ENCODE measurements around the gene COX14. TPM values are rescaled to one million over a fixed set of nuclear protein-coding genes. Genes with fewer than 3 reads are reported as not detected.
A peak's percentile ranks its signal among the peaks of the same experiment; 100 is the strongest.
"Not testable (repeated sequence)": the region's sequence is repeated elsewhere in the genome, so short reads cannot be mapped to it uniquely, and the experiment has no call there.

COX14 gene
- total RNA-seq, 2 donors from 2014 or later = 39.9 to 51.2 TPM

DNA sequence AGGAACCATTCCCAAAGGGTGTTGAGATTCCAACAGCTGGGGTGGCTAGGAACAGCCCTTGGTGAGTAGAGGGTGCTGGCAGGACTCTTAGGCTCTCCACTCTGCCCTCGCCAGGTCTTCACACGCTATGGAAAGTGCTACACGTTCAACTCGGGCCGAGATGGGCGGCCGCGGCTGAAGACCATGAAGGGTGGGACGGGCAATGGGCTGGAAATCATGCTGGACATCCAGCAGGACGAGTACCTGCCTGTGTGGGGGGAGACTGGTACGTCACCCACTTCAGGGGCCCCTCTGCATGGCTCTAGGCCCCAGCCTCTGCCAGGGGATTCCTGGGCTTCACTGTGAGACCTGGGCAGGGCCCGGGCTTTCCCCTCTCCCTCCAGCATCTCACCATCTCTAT is 34.9 kb upstream of the COX14 start:
- DNase-seq (ENCODE audit: low spot score) (no peak), ATAC-seq (no peak)
- Mint-ChIP-seq H3K27ac (no peak overlapping the region), H3K36me3 (no peaks in the 10 kb centered on the region), H3K4me1 (ENCODE audit: low read depth in 2 of 2) (peaks cover 0 to 2% of the 10 kb centered on the region in 2 donors), H3K9me3 (no peaks in the 10 kb centered on the region), H3K4me3 (no peak overlapping the region), H3K27me3 (peaks cover 0 to 5% of the 10 kb centered on the region in 2 donors)

- H3K4me3 Mint-ChIP-seq = no peak overlapping the region
- peaks cover under 1 to 2% of the 10 kb centered on the region in 2 donors for H3K4me1 Mint-ChIP-seq (ENCODE audit: low read depth in 2 of 2)
- H3K27ac Mint-ChIP-seq = no peak overlapping the region
- ATAC-seq = no peak
- H3K36me3 Mint-ChIP-seq = no peaks in the 10 kb centered on the region
- H3K9me3 Mint-ChIP-seq = no peaks in the 10 kb centered on the region
- DNase-seq (ENCODE audit: low spot score) = no peak
- peaks cover 0 to 5% of the 10 kb centered on the region in 2 donors for H3K27me3 Mint-ChIP-seq
Measured at GRCh38 chr12:50078281-50078680, 33.8 kb upstream of the COX14 start.

DNA sequence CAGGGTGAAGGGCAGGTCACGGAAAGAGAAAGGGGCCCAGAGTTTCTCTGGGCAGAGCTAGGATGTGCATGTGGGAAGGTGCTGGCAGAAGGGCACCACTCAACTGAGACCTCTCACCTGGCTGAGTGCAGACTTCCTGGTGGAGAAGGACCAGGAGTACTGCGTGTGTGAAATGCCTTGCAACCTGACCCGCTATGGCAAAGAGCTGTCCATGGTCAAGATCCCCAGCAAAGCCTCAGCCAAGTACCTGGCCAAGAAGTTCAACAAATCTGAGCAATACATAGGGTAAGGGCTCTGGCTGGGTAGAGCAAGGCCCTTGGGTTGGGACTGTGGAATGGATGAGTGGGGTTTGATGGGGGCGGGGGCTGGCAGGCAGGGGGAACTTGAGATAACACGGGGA is 32.3 kb upstream of the COX14 start:
- no peak for DNase-seq (ENCODE audit: low spot score)
- Mint-ChIP-seq H3K9me3 (no peaks in the 10 kb centered on the region), H3K36me3 (no peaks in the 10 kb centered on the region), H3K4me3 (no peak overlapping the region), H3K27ac (no peak overlapping the region), H3K27me3 (peaks cover 0 to 5% of the 10 kb centered on the region in 2 donors), H3K4me1 (ENCODE audit: low read depth in 2 of 2) (peaks cover 8 to 9% of the 10 kb centered on the region in 2 donors)
- ATAC-seq = no peak

DNA sequence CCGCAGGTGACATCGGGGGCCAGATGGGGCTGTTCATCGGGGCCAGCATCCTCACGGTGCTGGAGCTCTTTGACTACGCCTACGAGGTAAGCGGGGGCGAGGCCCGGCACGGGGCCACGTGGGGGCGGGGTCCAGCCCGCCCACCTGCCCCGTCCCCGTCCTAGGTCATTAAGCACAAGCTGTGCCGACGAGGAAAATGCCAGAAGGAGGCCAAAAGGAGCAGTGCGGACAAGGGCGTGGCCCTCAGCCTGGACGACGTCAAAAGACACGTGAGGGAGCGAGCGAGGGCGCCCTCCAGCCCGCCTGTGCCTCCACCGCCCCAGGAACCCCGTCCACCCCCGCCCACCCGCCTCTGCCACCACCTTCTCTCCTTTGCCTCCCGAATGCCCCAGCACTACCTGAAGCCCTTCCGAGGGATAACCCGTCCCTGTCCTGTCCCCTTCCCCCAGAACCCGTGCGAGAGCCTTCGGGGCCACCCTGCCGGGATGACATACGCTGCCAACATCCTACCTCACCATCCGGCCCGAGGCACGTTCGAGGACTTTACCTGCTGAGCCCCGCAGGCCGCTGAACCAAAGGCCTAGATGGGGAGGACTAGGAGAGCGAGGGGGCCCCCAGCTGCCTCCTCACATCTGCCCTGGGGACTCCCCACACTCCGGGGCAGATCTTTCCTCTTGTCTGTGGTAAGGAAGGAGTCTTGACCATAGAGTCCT is 30.8 kb upstream of the COX14 start:
- H3K4me3 Mint-ChIP-seq = no peak overlapping the region
- H3K36me3 Mint-ChIP-seq = no peaks in the 10 kb centered on the region
- peaks cover 0 to 5% of the 10 kb centered on the region in 2 donors for H3K27me3 Mint-ChIP-seq
- peaks cover 10 to 16% of the 10 kb centered on the region in 2 donors for H3K4me1 Mint-ChIP-seq (ENCODE audit: low read depth in 2 of 2)
- no peak for ATAC-seq
- no peaks in the 10 kb centered on the region for H3K9me3 Mint-ChIP-seq
- DNase-seq (ENCODE audit: low spot score) = no peak
- H3K27ac Mint-ChIP-seq = no peak overlapping the region

GRCh38 chr12:50082644-50083043 is 29.4 kb upstream of the COX14 start:
- H3K27ac Mint-ChIP-seq = peak overlapping the region in 1 of 2 donors; percentile 4
- DNase-seq (ENCODE audit: low spot score) (no peak), ATAC-seq (no peak)
- H3K4me3 Mint-ChIP-seq = no peak overlapping the region
- H3K36me3 Mint-ChIP-seq = peaks cover 4% of the 10 kb centered on the region
- H3K9me3 Mint-ChIP-seq = no peaks in the 10 kb centered on the region
- H3K4me1 Mint-ChIP-seq (ENCODE audit: low read depth in 2 of 2) = peaks cover 19 to 24% of the 10 kb centered on the region in 2 donors
- peaks cover 0 to 5% of the 10 kb centered on the region in 2 donors for H3K27me3 Mint-ChIP-seq

- no peak for DNase-seq (ENCODE audit: low spot score)
- H3K4me3 Mint-ChIP-seq = peak overlapping the region; percentile 81
- H3K36me3 Mint-ChIP-seq = peaks cover 4% of the 10 kb centered on the region
- no peaks in the 10 kb centered on the region for H3K9me3 Mint-ChIP-seq
- H3K27me3 Mint-ChIP-seq = peaks cover 0 to 5% of the 10 kb centered on the region in 2 donors
- peak overlapping the region; percentile 83 to 84 for H3K27ac Mint-ChIP-seq
- ATAC-seq = no peak
- peaks cover 26 to 30% of the 10 kb centered on the region in 2 donors for H3K4me1 Mint-ChIP-seq (ENCODE audit: low read depth in 2 of 2)
Measured at GRCh38 chr12:50083301-50083700, 28.7 kb upstream of the COX14 start.

DNA sequence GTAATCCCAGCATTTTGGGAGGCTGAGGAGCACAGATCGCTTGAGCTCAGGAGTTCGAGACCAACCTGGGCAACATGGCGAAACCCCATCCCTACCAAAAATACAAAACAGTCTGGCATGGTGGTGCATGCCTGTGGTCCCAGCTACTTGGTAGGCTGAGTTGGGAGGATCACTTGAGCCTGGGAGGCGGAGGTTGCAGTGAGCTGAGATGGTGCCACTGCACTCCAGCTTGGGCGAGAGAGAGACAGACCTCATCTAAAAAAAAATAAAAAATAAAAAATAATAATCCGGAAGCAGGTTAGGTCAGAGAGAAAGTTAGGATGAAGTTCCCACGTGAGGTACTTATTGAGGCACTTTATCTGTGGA is 27.6 kb upstream of the COX14 start:
- H3K4me1 Mint-ChIP-seq (ENCODE audit: low read depth in 2 of 2) = peaks cover 29 to 37% of the 10 kb centered on the region in 2 donors
- H3K4me3 Mint-ChIP-seq = peak overlapping the region; percentile 95
- ATAC-seq; H3K36me3 Mint-ChIP-seq; DNase-seq (ENCODE audit: low spot score); H3K27me3 Mint-ChIP-seq; H3K9me3 Mint-ChIP-seq: not testable (repeated sequence)
- peak overlapping the region; percentile 93 to 95 for H3K27ac Mint-ChIP-seq

DNA sequence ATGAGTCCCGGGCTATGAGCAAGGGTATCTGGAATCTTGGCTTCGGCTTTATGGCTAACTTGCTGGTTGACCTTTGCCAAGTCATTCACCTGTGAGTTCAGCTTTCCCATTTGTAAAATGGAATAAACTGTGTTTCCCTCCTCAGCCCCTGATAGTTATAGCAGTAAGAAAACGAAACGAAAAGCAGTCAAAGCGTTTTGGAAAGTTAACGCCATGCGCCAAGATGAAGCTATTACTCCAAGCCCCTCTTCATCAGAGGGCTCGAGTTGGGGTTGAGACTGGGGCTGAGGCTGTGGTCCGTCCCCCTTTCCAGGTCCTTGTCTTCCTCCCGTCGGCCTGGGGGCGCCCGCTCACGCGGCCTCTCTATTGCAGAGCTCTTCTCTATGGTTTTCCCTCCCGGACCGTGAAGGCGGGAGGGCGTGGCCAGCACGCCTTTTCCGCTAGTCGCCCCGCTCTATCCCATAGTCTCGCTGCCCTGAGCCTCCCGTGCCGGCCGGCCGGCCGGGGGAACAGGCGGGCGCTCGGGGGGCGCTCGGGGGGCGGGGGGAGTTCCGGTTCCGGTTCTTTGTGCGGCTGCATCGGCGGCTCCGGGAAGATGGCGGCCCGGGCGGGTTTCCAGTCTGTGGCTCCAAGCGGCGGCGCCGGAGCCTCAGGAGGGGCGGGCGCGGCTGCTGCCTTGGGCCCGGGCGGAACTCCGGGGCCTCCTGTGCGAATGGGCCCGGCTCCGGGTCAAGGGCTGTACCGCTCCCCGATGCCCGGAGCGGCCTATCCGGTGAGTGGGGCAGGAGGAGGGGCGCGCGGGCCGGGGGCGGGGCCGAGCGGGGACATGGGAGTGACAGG is 27.0 kb upstream of the COX14 start, which contains the start of gene SMARCD1:
Gene SMARCD1 (plus strand): TSS at position 568 of the 840 bp plus-strand sequence. CDS start 28 bp downstream, at position 596.
- peaks cover 4% of the 10 kb centered on the region for H3K36me3 Mint-ChIP-seq
- H3K4me3 Mint-ChIP-seq = peak within 1 kb of the TSS; percentile 95
- peaks cover 29 to 37% of the 10 kb centered on the region in 2 donors for H3K4me1 Mint-ChIP-seq (ENCODE audit: low read depth in 2 of 2)
- H3K27me3 Mint-ChIP-seq = no peaks in the 10 kb centered on the region
- H3K27ac Mint-ChIP-seq = peak within 1 kb of the TSS; percentile 93 to 95
- no peaks in the 10 kb centered on the region for H3K9me3 Mint-ChIP-seq
- DNase-seq (ENCODE audit: low spot score) = peak; percentile 91
- peak; percentile 95 to 96 for ATAC-seq

DNA sequence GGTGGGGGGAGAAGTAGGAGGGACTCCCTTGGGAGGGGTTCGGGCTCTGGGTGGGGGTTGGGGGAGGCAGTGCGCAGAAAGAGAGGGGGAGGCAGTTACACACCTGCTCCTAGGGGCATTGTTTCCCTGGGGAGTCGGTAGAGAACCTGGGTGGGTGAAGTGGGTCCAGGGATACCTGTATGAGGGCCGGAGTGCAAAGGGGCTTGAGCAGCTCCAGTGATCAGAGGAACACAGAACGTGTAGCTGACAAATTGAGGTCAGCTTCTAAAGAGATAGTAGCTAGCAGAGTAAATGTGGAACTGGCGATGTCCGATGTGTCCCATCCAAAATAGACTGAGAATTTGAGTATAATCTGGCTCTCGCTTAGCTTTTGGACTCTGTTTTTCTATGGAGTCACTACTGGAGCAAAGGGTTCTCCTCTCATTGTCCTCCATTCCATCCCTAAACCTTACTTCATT is 26.4 kb upstream of the COX14 start:
- Mint-ChIP-seq H3K4me3 (peak overlapping the region; percentile 95), H3K4me1 (ENCODE audit: low read depth in 2 of 2) (peaks cover 29 to 37% of the 10 kb centered on the region in 2 donors), H3K27ac (peak overlapping the region; percentile 93 to 95), H3K27me3 (no peaks in the 10 kb centered on the region), H3K9me3 (no peaks in the 10 kb centered on the region), H3K36me3 (peaks cover 4% of the 10 kb centered on the region)
- ATAC-seq (no peak), DNase-seq (ENCODE audit: low spot score) (no peak)

DNA sequence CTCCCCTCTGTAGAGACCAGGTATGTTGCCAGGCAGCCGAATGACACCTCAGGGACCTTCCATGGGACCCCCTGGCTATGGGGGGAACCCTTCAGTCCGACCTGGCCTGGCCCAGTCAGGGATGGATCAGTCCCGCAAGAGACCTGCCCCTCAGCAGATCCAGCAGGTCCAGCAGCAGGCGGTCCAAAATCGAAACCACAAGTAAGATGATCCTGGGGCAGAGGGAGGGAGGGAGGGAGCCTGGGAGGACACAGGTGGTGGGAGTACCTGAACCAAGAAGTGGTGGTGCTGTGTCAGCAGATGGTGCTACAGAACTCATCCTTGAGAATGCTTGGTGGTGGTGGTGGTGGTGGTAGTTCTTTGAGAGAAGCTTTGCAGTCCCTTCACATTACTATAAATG is 25.9 kb upstream of the COX14 start:
- Mint-ChIP-seq H3K27me3 (no peaks in the 10 kb centered on the region), H3K9me3 (no peaks in the 10 kb centered on the region), H3K4me1 (ENCODE audit: low read depth in 2 of 2) (peaks cover 29 to 37% of the 10 kb centered on the region in 2 donors), H3K36me3 (peaks cover 4% of the 10 kb centered on the region), H3K4me3 (peak overlapping the region; percentile 95), H3K27ac (peak overlapping the region; percentile 93 to 95)
- DNase-seq (ENCODE audit: low spot score) (no peak), ATAC-seq (no peak)

- peaks cover 29 to 37% of the 10 kb centered on the region in 2 donors for H3K4me1 Mint-ChIP-seq (ENCODE audit: low read depth in 2 of 2)
- H3K4me3 Mint-ChIP-seq = peak overlapping the region; percentile 10
- peak overlapping the region; percentile 93 to 95 for H3K27ac Mint-ChIP-seq
- peaks cover 4% of the 10 kb centered on the region for H3K36me3 Mint-ChIP-seq
- H3K9me3 Mint-ChIP-seq = no peaks in the 10 kb centered on the region
- ATAC-seq (no peak), DNase-seq (ENCODE audit: low spot score) (no peak)
- no peaks in the 10 kb centered on the region for H3K27me3 Mint-ChIP-seq
Measured at GRCh38 chr12:50087151-50087550, 24.9 kb upstream of the COX14 start.

GRCh38 chr12:50087995-50088394 is 24.0 kb upstream of the COX14 start:
- H3K9me3 Mint-ChIP-seq = no peaks in the 10 kb centered on the region
- peaks cover 29 to 37% of the 10 kb centered on the region in 2 donors for H3K4me1 Mint-ChIP-seq (ENCODE audit: low read depth in 2 of 2)
- H3K4me3 Mint-ChIP-seq = peak overlapping the region; percentile 47
- DNase-seq (ENCODE audit: low spot score) (no peak), ATAC-seq (no peak)
- H3K36me3 Mint-ChIP-seq = peaks cover 4% of the 10 kb centered on the region
- H3K27me3 Mint-ChIP-seq = no peaks in the 10 kb centered on the region
- peak overlapping the region; percentile 60 to 95 for H3K27ac Mint-ChIP-seq

DNA sequence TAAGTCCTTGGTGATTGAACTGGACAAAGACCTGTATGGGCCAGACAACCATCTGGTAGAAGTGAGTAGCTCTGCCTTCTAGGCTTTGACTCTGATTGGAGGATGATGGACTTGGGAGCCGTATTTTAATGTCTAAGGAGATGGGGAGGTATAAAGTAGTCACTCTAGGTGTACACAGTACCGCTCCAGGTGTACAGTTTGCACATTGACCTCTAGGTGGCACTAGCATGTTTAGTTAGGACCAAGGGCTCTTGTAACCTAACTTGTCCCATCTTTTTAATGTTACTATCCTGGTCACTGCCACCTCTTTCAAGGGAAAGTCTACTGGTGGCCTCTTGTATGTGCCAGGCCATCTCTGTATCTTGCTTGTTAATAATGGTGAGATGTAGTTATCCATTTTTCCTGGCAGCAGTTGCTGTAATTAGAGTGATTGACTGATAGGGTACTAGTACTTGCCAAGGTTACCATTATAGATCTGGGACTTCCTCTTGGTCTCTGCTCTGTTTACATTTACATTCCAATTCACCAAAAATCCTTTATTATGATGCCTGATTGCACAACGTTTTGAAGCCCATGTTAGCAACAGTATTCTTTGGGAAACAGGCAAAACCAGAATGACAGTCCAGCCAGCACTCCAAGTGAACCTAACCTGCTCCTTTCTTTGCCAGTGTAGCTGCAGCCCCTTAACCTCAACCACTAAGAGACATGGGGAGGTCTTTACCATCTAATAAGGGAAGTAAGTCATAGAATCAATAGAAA is 23.3 kb upstream of the COX14 start:
- peak overlapping the region; percentile 60 to 95 for H3K27ac Mint-ChIP-seq
- H3K36me3 Mint-ChIP-seq = peaks cover 4% of the 10 kb centered on the region
- no peak for DNase-seq (ENCODE audit: low spot score)

More for the DNA sequence above, 23.3 kb upstream of the COX14 start:
- no peak overlapping the region for H3K4me3 Mint-ChIP-seq
- ATAC-seq = no peak
- no peaks in the 10 kb centered on the region for H3K27me3 Mint-ChIP-seq
- H3K4me1 Mint-ChIP-seq (ENCODE audit: low read depth in 2 of 2) = peaks cover 24 to 33% of the 10 kb centered on the region in 2 donors
- H3K9me3 Mint-ChIP-seq = no peaks in the 10 kb centered on the region
